Stimulated activated naive CD8-positive, alpha-beta T cell treated with anti-CD3 and anti-CD28 coated beads, Interleukin-15, Interleukin-2, amounts not matched to agents 100 ng/mL and 50 ng/mL, for 24 hours (primary cell): Measurements from ENCODE around the gene AUTS2.

Source experiments
- H3K27ac Mint-ChIP-seq: one replicate; pipeline ENCODE4 v1.8.0; 2021; ENCODE audit warnings: mild to moderate bottlenecking, mixed read lengths
- H3K27me3 Mint-ChIP-seq: one replicate; pipeline ENCODE4 v1.8.0; 2021; ENCODE audit warnings: mixed read lengths
- H3K36me3 Mint-ChIP-seq: one replicate; pipeline ENCODE4 v1.8.0; 2021; ENCODE audit warnings: low read depth, mixed read lengths
- H3K4me1 Mint-ChIP-seq: one replicate; pipeline ENCODE4 v1.8.0; 2021; ENCODE audit warnings: low read depth, mixed read lengths
- H3K4me3 Mint-ChIP-seq: one replicate; pipeline ENCODE4 v1.8.0; 2021; ENCODE audit warnings: mild to moderate bottlenecking, mixed read lengths
- H3K9me3 Mint-ChIP-seq: one replicate; pipeline ENCODE4 v1.8.0; 2021; ENCODE audit warnings: mixed read lengths

The AUTS2 gene

DNA sequence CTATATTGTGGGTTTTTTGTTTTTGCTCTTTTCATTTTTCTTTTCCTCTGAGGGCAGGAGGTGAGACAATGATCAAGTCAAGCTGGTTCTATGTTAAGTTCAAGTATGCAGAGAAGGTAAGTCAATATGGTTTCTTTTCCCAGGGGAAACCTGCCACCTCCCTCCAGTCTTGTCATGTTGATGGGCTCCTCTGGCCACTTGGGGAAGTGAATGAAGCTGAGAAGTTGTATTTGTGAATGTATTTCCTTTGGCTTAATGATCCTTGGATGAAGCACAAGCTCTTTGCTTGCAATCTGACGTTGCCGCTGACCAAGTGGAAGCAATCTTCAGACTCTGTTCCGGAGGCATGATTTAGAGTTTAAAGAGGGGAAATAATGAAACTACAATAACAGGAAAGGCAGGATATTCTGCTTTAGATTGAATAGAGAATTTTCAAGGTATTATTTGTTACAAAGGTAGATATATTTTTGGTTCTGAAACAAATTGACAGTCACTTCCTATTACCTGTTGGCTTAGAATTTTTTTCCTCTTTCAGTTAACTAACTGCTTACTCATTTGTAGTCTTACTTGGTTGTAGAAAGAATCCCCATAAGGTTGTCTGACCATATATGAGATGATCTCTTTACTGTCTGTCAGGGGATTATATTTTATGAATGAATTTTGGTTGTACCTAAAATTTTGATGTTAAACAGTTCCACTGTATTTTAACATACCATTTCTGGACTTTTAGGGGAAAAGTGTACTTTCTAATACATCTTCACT is 369.6 kb downstream of the AUTS2 start:
- H3K36me3 Mint-ChIP-seq: no peaks in the 10 kb centered on the region

GRCh38 chr7:69968969-69969556 is 370.8 kb downstream of the AUTS2 start:
- no peak overlapping the region for H3K27ac Mint-ChIP-seq
- H3K9me3 Mint-ChIP-seq: no peaks in the 10 kb centered on the region
- H3K4me1 Mint-ChIP-seq: no peaks in the 10 kb centered on the region
- no peaks in the 10 kb centered on the region for H3K27me3 Mint-ChIP-seq
- H3K36me3 Mint-ChIP-seq: no peaks in the 10 kb centered on the region
- H3K4me3 Mint-ChIP-seq: no peak overlapping the region

More for the DNA sequence above, 369.6 kb downstream of the AUTS2 start:
- Mint-ChIP-seq H3K9me3 (no peaks in the 10 kb centered on the region), H3K4me1 (peaks cover 7% of the 10 kb centered on the region), H3K27ac (no peak overlapping the region), H3K27me3 (no peaks in the 10 kb centered on the region), H3K4me3 (no peak overlapping the region)

GRCh38 chr7:69981646-69982045 is 383.4 kb downstream of the AUTS2 start:
- H3K36me3 Mint-ChIP-seq: no peaks in the 10 kb centered on the region
- peaks cover 3% of the 10 kb centered on the region for H3K27me3 Mint-ChIP-seq
- H3K9me3 Mint-ChIP-seq: peaks cover 6% of the 10 kb centered on the region
- H3K27ac Mint-ChIP-seq: no peak overlapping the region
- no peak overlapping the region for H3K4me3 Mint-ChIP-seq
- H3K4me1 Mint-ChIP-seq: no peaks in the 10 kb centered on the region

GRCh38 chr7:69982197-69982596 is 383.9 kb downstream of the AUTS2 start:
- Mint-ChIP-seq H3K27me3 (peaks cover 3% of the 10 kb centered on the region), H3K4me1 (no peaks in the 10 kb centered on the region), H3K36me3 (no peaks in the 10 kb centered on the region), H3K4me3 (no peak overlapping the region), H3K9me3 (peaks cover under 1% of the 10 kb centered on the region), H3K27ac (no peak overlapping the region)

GRCh38 chr7:69989551-69989950 is 391.3 kb downstream of the AUTS2 start:
- H3K36me3 Mint-ChIP-seq: no peaks in the 10 kb centered on the region
- no peaks in the 10 kb centered on the region for H3K27me3 Mint-ChIP-seq
- H3K4me1 Mint-ChIP-seq: no peaks in the 10 kb centered on the region
- no peak overlapping the region for H3K27ac Mint-ChIP-seq
- no peak overlapping the region for H3K4me3 Mint-ChIP-seq
- no peaks in the 10 kb centered on the region for H3K9me3 Mint-ChIP-seq

- Mint-ChIP-seq H3K9me3 (no peaks in the 10 kb centered on the region), H3K4me3 (no peak overlapping the region), H3K27ac (no peak overlapping the region), H3K4me1 (no peaks in the 10 kb centered on the region), H3K36me3 (no peaks in the 10 kb centered on the region), H3K27me3 (no peaks in the 10 kb centered on the region)
Observed at GRCh38 chr7:69992938-69993337, 394.7 kb downstream of the AUTS2 start.

DNA sequence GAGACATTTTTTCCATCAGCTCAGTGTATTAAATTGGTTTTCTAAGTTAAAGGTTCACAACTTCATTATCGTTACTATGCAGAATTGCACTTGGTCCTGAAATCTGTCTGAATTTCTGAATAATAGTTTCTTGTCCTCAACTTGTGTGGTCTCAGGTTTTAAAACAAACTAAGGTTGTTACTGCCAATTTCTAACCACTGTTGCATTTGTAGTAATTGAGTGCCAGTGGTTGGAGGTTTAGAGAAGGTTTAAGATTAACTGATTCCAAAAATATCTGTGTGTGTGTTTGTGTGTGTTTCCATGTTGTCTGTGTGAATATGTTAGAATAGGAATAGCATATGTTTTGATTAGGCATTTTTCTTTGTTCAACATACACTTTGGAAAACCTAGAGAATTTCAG is 395.9 kb downstream of the AUTS2 start:
- Mint-ChIP-seq H3K36me3 (no peaks in the 10 kb centered on the region), H3K9me3 (no peaks in the 10 kb centered on the region), H3K27me3 (no peaks in the 10 kb centered on the region), H3K27ac (no peak overlapping the region), H3K4me3 (no peak overlapping the region), H3K4me1 (no peaks in the 10 kb centered on the region)

DNA sequence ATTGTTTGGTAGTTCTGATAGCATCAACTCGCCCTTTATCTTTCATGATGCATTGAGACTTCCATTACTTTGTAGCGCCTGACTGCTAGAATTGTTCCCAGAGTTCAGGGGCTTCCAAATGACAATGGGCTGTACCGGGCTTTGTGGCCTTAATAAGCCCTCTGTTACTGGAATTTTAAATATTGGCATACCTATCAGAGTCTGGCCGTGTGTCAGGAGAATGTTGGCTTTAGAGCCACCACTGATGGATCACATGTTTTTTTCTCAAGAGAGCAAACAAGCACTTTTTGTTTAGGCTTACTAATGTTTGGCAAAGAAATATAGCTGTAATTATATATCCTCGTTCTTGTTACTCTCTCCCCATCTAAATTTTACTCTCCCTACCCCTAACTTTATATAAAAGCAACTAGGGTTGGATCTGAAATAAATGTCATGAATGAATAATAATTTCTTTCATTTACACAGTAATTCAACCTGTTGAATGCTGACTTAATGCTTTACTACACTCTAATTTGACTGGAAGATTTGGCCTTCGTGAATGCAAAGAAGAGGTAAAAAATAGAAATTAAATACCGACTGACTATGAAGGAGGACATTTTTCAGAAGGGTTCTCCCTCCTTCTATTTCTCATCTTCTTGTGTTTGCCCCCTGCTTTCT is 396.7 kb downstream of the AUTS2 start:
- Mint-ChIP-seq H3K36me3 (no peaks in the 10 kb centered on the region), H3K27ac (no peak overlapping the region), H3K4me3 (no peak overlapping the region), H3K4me1 (no peaks in the 10 kb centered on the region), H3K27me3 (no peaks in the 10 kb centered on the region), H3K9me3 (no peaks in the 10 kb centered on the region)

GRCh38 chr7:69996121-69996520 is 397.8 kb downstream of the AUTS2 start:
- Mint-ChIP-seq H3K36me3 (no peaks in the 10 kb centered on the region), H3K9me3 (no peaks in the 10 kb centered on the region), H3K27ac (no peak overlapping the region)

DNA sequence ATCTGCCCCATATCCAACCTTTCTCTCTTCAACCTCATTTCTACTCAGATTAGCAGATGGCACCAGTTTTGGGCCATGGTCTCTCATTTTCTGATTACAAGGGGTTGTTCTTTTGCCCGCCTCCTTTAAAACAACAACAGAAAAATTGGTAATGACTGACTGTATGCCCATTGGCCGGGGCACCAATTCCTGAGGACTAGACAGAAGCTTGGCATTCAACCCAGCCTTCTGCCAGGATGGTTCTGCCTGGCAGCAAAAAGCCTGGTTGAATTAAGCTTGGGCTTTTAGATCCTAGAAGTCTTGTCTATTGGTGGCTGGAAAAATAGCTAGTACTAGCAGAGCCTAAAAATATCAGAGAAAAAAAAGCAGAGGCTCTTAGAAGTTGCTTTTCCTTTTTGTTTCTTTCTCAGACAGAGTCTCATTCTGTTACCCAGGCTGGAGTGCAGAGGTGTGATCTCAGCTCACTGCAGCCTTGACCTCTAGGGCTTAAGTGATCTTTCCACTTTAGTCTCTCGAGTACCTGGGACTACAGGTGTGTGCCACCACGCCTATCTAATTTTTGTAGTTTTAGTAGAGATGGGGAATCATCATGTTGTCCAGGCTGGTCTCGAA is 402.6 kb downstream of the AUTS2 start:
- Mint-ChIP-seq H3K27ac (no peak overlapping the region), H3K36me3 (no peaks in the 10 kb centered on the region), H3K4me3 (no peak overlapping the region), H3K27me3 (no peaks in the 10 kb centered on the region), H3K4me1 (peaks cover 7% of the 10 kb centered on the region), H3K9me3 (no peaks in the 10 kb centered on the region)

More at GRCh38 chr7:69996121-69996520, 397.8 kb downstream of the AUTS2 start:
- H3K4me3 Mint-ChIP-seq: no peak overlapping the region
- H3K4me1 Mint-ChIP-seq: no peaks in the 10 kb centered on the region
- H3K27me3 Mint-ChIP-seq: no peaks in the 10 kb centered on the region

- H3K4me1 Mint-ChIP-seq: peaks cover 18% of the 10 kb centered on the region
- no peaks in the 10 kb centered on the region for H3K27me3 Mint-ChIP-seq
- no peak overlapping the region for H3K4me3 Mint-ChIP-seq
- H3K9me3 Mint-ChIP-seq: no peaks in the 10 kb centered on the region
- H3K36me3 Mint-ChIP-seq: no peaks in the 10 kb centered on the region
- H3K27ac Mint-ChIP-seq: no peak overlapping the region
Observed at GRCh38 chr7:70005480-70005879, 407.2 kb downstream of the AUTS2 start.

GRCh38 chr7:70005891-70006260 is 407.6 kb downstream of the AUTS2 start:
- Mint-ChIP-seq H3K9me3 (no peaks in the 10 kb centered on the region), H3K4me3 (no peak overlapping the region), H3K27ac (no peak overlapping the region), H3K4me1 (peaks cover 18% of the 10 kb centered on the region), H3K27me3 (no peaks in the 10 kb centered on the region), H3K36me3 (no peaks in the 10 kb centered on the region)

GRCh38 chr7:70006261-70006920 is 408.1 kb downstream of the AUTS2 start:
- H3K4me1 Mint-ChIP-seq: peaks cover 18% of the 10 kb centered on the region
- H3K36me3 Mint-ChIP-seq: no peaks in the 10 kb centered on the region
- no peaks in the 10 kb centered on the region for H3K9me3 Mint-ChIP-seq
- H3K27ac Mint-ChIP-seq: no peak overlapping the region
- peak overlapping the region; percentile 15 for H3K4me3 Mint-ChIP-seq
- H3K27me3 Mint-ChIP-seq: no peaks in the 10 kb centered on the region

DNA sequence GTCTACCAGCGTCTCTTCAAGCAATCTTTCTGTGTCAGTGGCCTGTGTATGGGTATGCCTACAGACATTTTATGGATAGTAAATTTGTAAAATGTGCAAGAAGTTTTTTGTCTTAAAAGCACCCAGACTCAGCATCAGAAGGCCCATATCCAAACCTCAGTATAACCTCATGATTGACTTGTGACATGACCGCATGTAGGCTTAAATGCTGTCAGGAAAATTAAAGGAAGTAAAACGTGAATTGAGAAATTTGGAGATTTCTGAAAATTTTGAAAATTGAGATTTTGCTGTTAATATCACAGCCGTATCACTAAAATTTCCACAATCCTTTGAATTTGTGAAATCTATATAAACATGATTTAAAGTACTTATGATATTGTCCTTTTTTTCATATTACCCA is 410.2 kb downstream of the AUTS2 start:
- Mint-ChIP-seq H3K27ac (no peak overlapping the region), H3K4me1 (peaks cover 18% of the 10 kb centered on the region), H3K36me3 (no peaks in the 10 kb centered on the region), H3K9me3 (no peaks in the 10 kb centered on the region), H3K27me3 (no peaks in the 10 kb centered on the region), H3K4me3 (no peak overlapping the region)
